ENCODE results near the gene ZCWPW1.

GRCh38 chr7:100419660-100420226 is 8.8 kb downstream of the ZCWPW1 start:
- no peak for TF ChIP-seq EZH2phosphoT487 (IDR thresholded peaks at IDR 0.05; ENCODE audit: borderline replicate concordance, low read depth)
- TF ChIP-seq CTCF (IDR thresholded peaks at IDR 0.05), result no peak
- TF ChIP-seq TEAD4 (IDR thresholded peaks at IDR 0.05; ENCODE audit: borderline replicate concordance, insufficient read depth), result no peak
- TF ChIP-seq MAX (IDR thresholded peaks at IDR 0.05; ENCODE audit: low read depth), result no peak
- no peak for TF ChIP-seq FOXJ3 (CRISPR knock-in tag; IDR thresholded peaks at IDR 0.05)
- no peak for TF ChIP-seq EP300 (IDR thresholded peaks at IDR 0.05; ENCODE audit: borderline replicate concordance in 1 of 2, low read depth in 1 of 2, low read length in 1 of 2)
- no peak for TF ChIP-seq JUND (IDR thresholded peaks at IDR 0.05)
- no peak for TF ChIP-seq GATA2 (CRISPR knock-in tag; IDR thresholded peaks at IDR 0.05)
- TF ChIP-seq FOXM1 (IDR thresholded peaks at IDR 0.05; ENCODE audit: low read depth), result no peak
- TF ChIP-seq, protein P1, sequence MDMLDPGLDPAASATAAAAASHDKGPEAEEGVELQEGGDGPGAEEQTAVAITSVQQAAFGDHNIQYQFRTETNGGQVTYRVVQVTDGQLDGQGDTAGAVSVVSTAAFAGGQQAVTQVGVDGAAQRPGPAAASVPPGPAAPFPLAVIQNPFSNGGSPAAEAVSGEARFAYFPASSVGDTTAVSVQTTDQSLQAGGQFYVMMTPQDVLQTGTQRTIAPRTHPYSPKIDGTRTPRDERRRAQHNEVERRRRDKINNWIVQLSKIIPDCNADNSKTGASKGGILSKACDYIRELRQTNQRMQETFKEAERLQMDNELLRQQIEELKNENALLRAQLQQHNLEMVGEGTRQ (IDR thresholded peaks at IDR 0.05; ENCODE audit: borderline replicate concordance, low read depth, low read length), result no peak
- TF ChIP-seq CHD2 (IDR thresholded peaks at IDR 0.05; ENCODE audit: low read length, partially characterized antibody), result no peak

All from SK-N-SH (cell line).